Heart left ventricle (tissue), 16 donors: Measurements from ENCODE around the gene TRPV3. TPM values are rescaled to one million over a fixed set of nuclear protein-coding genes. Genes with fewer than 3 reads are reported as not detected.
A peak's percentile ranks its signal among the peaks of the same experiment; 100 is the strongest.
"Not testable (repeated sequence)": the region's sequence is repeated elsewhere in the genome, so short reads cannot be mapped to it uniquely, and the experiment has no call there.

ENCODE experiments used
- ATAC-seq, 4 donors: fragments of 200-7000 bp; cut with Tn5 transposase; one replicate each; pipeline ENCODE4 v1.9.1; 2020 to 2022; ENCODE audit warnings: moderate library complexity in 4 of 4, mild to moderate bottlenecking in 3 of 4, moderate number of reproducible peaks in 1 of 4
- DNase-seq, 5 donors: peaks; one replicate each; pipeline ENCODE4 v3.0.0-alpha.2; 2020
- H3K27ac ChIP-seq, 12 donors: fragments of 200-600 bp; sonication (generic) in 4 of 12; one replicate each; pipeline versions ENCODE4 v1.5.0 to v1.8.0; 2016 to 2022; ENCODE audit warnings: mild to moderate bottlenecking in 2 of 12
- H3K27me3 ChIP-seq, 9 donors: fragments of 200-600 bp; sonication (generic) in 2 of 9; one replicate each; pipeline versions ENCODE4 v1.5.1 to v1.8.0; 2016 to 2022; ENCODE audit warnings: mild to moderate bottlenecking in 3 of 9
- H3K36me3 ChIP-seq, 9 donors: fragments of 200-600 bp; sonication (generic) in 2 of 9; one replicate each; pipeline versions ENCODE4 v1.5.0 to v1.8.0; 2018 to 2022; ENCODE audit warnings: mild to moderate bottlenecking in 2 of 9
- H3K4me1 ChIP-seq, 12 donors: fragments of 200-600 bp; sonication (generic) in 4 of 12; one replicate each; pipeline versions ENCODE4 v1.5.0 to v1.8.0; 2016 to 2022; ENCODE audit warnings: mild to moderate bottlenecking in 3 of 12
- H3K4me3 ChIP-seq, 12 donors: fragments of 200-600 bp; sonication (generic) in 4 of 12; one replicate each; pipeline versions ENCODE4 v1.5.0 to v1.8.0; 2017 to 2022; ENCODE audit warnings: mild to moderate bottlenecking in 9 of 12, moderate library complexity in 4 of 12
- H3K9me3 ChIP-seq, 12 donors: fragments of 200-600 bp; sonication (generic) in 4 of 12; one replicate each; pipeline versions ENCODE4 v1.5.0 to v1.8.0; 2016 to 2022; ENCODE audit warnings: mild to moderate bottlenecking in 1 of 12
- CTCF ChIP-seq, 12 donors: fragments of 200-600 bp; sonication (generic) in 4 of 12; IDR thresholded peaks; one replicate each; pipeline versions ENCODE4 v1.5.0 to v1.8.0; 2018 to 2022; ENCODE audit warnings: antibody characterized with exemption in 12 of 12, mild to moderate bottlenecking in 5 of 12
- POLR2A ChIP-seq, 2 donors: fragments of 450-650 bp; IDR thresholded peaks; one replicate each; pipeline ENCODE4 v1.6.1; 2017; ENCODE audit warnings: antibody characterized with exemption in 2 of 2, mild to moderate bottlenecking in 2 of 2, moderate library complexity in 2 of 2
- WGBS, 4 donors: extraction: QIAGEN DNeasy Blood & Tissue Kit in 2 of 4; methylation state at CpG; one replicate each; pipeline versions ENCODE4 v1.1.5 to v1.1.7; 2013 to 2018; 5-methylcytosine and 5-hydroxymethylcytosine counted together
- intact Hi-C, 10 donors: fragments of 100-400 bp; cut with DNase I; formaldehyde crosslinking; loops; one replicate each; pipeline versions ENCODE4 v1.11.1 to v1.14.2; 2022
- polyA plus RNA-seq, 2 donors: library from polyadenylated mRNA; stranded (reverse); fragments of 200-250 nt; gene quantifications; one replicate each; pipeline ENCODE4 v1.2.3, GENCODE V29; 2013
- total RNA-seq, 9 donors: library from RNA; depleted of rRNA in 2 of 9; stranded (reverse); fragments of >200 nt in 2 of 9; fragmentation: NEBNext Ultra II Directional in 3 of 9; extraction: Animal tissue kit (Norgen Biotek cat#: 25700) in 3 of 9; gene quantifications; one replicate each; pipeline versions ENCODE4 v1.1.0 to v1.2.4, GENCODE V29; 2016 to 2023
- donor health status: ischemic (EF 13 %, LVEDD 7.1; RV severe dilation, severe dysfunction).
- donor health status: healthy with polysubstance abuse.
- donor health status: DM: no; HTN: yes; CAD: no.
- donor health status: DM: no; HTN: no; CAD: no.
- donor health status: ischemic (EF 25% LVEDD 6.9; RV normal size, moderate dysfunction).
- donor health status: ischemic (EF 25% LVEDD 5.7; RV mildly dilated, moderate dysfunction).
- donor health status: healthy.
- donor health status: DM: yes; HTN: yes; CAD: no.
- donor health status: ischemic (EF 35%, LVEDD 5.7; RV mildly dilated, moderate dysfunction).
- donor health status: nonischemic (EF 11% LVEDD 7.7; RV severe dilation, severe dysfunction).
- donor health status: DM: yes; HTN: yes; CAD: no.
- donor health status: PGD.
- donor health status: ischemic (EF 29% LVEDD 5.4; RV normal size, mild dysfunction).
- donor health status: nonischemic (EF 23%, LVEDD 6.1; RV moderate dilation, normal function).

The TRPV3 gene
- total and polyA plus RNA-seq, 11 donors: 0.25 to 1.7 (median 0.77) TPM; not detected in 1

GRCh38 chr17:3569534-3570137 is 12.0 kb upstream of the TRPV3 start:
- TF ChIP-seq POLR2A (IDR thresholded peaks at IDR 0.05): no peak
- no peak for TF ChIP-seq CTCF (IDR thresholded peaks at IDR 0.05)
- Histone ChIP-seq H3K9me3 (no peaks in the 10 kb centered on the region), H3K4me3 (no peak overlapping the region), H3K36me3 (peaks cover 3 to 76% (median 50%) of the 10 kb centered on the region in 9 donors), H3K27me3 (no peaks in the 10 kb centered on the region), H3K27ac (no peak overlapping the region), H3K4me1 (no peaks in the 10 kb centered on the region)
- intact Hi-C loops: no loop called here
- WGBS, 4 donors: 90 to 97% (median 93%) methylated on average over 9 of the region's 9 CpGs
- DNase-seq (peak in 2 of 5 donors; percentile 4 to 17), ATAC-seq (no peak)

- intact Hi-C loops: no loop called here
- 73 to 88% (median 83%) methylated on average over 10 to 12 of the region's 12 CpGs for WGBS, 4 donors
Measured at GRCh38 chr17:3566551-3566950, 8.9 kb upstream of the TRPV3 start.

GRCh38 chr17:3565143-3565542 is 7.5 kb upstream of the TRPV3 start:
- Histone ChIP-seq H3K27me3 (no peaks in the 10 kb centered on the region), H3K4me3 (no peak overlapping the region), H3K4me1 (peaks cover 0 to 8% (median 0%) of the 10 kb centered on the region in 12 donors), H3K27ac (no peak overlapping the region), H3K9me3 (no peaks in the 10 kb centered on the region), H3K36me3 (peaks cover 0 to 40% (median 26%) of the 10 kb centered on the region in 9 donors)
- ATAC-seq: no peak
- WGBS, 4 donors: 91 to 93% (median 92%) methylated on average over 4 of the region's 4 CpGs
- TF ChIP-seq CTCF (IDR thresholded peaks at IDR 0.05) (no peak), POLR2A (IDR thresholded peaks at IDR 0.05) (no peak)
- intact Hi-C loops: no loop called here
- no peak for DNase-seq

More at GRCh38 chr17:3566551-3566950, 8.9 kb upstream of the TRPV3 start:
- no peaks in the 10 kb centered on the region for H3K27me3 ChIP-seq
- H3K27ac ChIP-seq: no peak overlapping the region
- peaks cover 0 to 8% (median 0%) of the 10 kb centered on the region in 12 donors for H3K4me1 ChIP-seq
- H3K4me3 ChIP-seq: no peak overlapping the region
- no peak for TF ChIP-seq CTCF (IDR thresholded peaks at IDR 0.05)
- no peak for TF ChIP-seq POLR2A (IDR thresholded peaks at IDR 0.05)
- no peaks in the 10 kb centered on the region for H3K9me3 ChIP-seq
- ATAC-seq: no peak
- peaks cover 2 to 54% (median 39%) of the 10 kb centered on the region in 9 donors for H3K36me3 ChIP-seq
- DNase-seq: peak in 2 of 5 donors; percentile 13 to 60

GRCh38 chr17:3564241-3564640 is 6.6 kb upstream of the TRPV3 start:
- ATAC-seq, H3K27me3 ChIP-seq, intact Hi-C loops, H3K4me1 ChIP-seq, H3K27ac ChIP-seq, H3K4me3 ChIP-seq, H3K9me3 ChIP-seq: not testable (repeated sequence)
- peaks cover 0 to 33% (median 19%) of the 10 kb centered on the region in 9 donors for H3K36me3 ChIP-seq
- peak in 1 of 5 donors; percentile 9 for DNase-seq
- 93 to 100% (median 95%) methylated on average over 7 to 28 of the region's 28 CpGs for WGBS, 4 donors

- DNase-seq: no peak
- Histone ChIP-seq H3K27me3 (peaks cover 0 to 3% (median 0%) of the 10 kb centered on the region in 9 donors), H3K9me3 (no peaks in the 10 kb centered on the region), H3K36me3 (no peaks in the 10 kb centered on the region), H3K4me3 (no peak overlapping the region), H3K4me1 (peaks cover 0 to 8% (median 0%) of the 10 kb centered on the region in 12 donors), H3K27ac (no peak overlapping the region)
- 88 to 94% (median 90%) methylated on average over 9 of the region's 9 CpGs for WGBS, 4 donors
- intact Hi-C loops: no loop called here
- TF ChIP-seq CTCF (IDR thresholded peaks at IDR 0.05) (no peak), POLR2A (IDR thresholded peaks at IDR 0.05) (no peak)
- ATAC-seq: no peak
Measured at GRCh38 chr17:3559270-3559645, 1.6 kb upstream of the TRPV3 start.
